Epithelial cell of proximal tubule (primary cell): ENCODE data around the gene SAYSD1. TPM values are rescaled to one million over a fixed set of nuclear protein-coding genes. Genes with fewer than 3 reads are reported as not detected.

Source experiments
- DNase-seq: peaks from one replicate; pipeline ENCODE4 v3.0.0-alpha.2; 2011; ENCODE audit warnings: low read depth
- H3K4me3 ChIP-seq: 2 replicates; pipeline ENCODE4 v1.5.1; 2011; ENCODE audit warnings: low read depth, mild to moderate bottlenecking, low read length
- total RNA-seq: library from RNA; depleted of rRNA; stranded (reverse); fragments of >200 nt; gene quantifications from 2 replicates; pipeline ENCODE4 v1.2.3, GENCODE V29; 2015
- TF ChIP-seq, protein P1 (sequence below): conservative IDR thresholded peaks from 2 replicates; pipeline ENCODE4 v1.5.1; 2012; ENCODE audit warnings: low read depth, mild to moderate bottlenecking, low read length

Gene SAYSD1, protein sequence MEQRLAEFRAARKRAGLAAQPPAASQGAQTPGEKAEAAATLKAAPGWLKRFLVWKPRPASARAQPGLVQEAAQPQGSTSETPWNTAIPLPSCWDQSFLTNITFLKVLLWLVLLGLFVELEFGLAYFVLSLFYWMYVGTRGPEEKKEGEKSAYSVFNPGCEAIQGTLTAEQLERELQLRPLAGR
- 14.6 and 15.7 TPM in 2 replicates for total RNA-seq

DNA sequence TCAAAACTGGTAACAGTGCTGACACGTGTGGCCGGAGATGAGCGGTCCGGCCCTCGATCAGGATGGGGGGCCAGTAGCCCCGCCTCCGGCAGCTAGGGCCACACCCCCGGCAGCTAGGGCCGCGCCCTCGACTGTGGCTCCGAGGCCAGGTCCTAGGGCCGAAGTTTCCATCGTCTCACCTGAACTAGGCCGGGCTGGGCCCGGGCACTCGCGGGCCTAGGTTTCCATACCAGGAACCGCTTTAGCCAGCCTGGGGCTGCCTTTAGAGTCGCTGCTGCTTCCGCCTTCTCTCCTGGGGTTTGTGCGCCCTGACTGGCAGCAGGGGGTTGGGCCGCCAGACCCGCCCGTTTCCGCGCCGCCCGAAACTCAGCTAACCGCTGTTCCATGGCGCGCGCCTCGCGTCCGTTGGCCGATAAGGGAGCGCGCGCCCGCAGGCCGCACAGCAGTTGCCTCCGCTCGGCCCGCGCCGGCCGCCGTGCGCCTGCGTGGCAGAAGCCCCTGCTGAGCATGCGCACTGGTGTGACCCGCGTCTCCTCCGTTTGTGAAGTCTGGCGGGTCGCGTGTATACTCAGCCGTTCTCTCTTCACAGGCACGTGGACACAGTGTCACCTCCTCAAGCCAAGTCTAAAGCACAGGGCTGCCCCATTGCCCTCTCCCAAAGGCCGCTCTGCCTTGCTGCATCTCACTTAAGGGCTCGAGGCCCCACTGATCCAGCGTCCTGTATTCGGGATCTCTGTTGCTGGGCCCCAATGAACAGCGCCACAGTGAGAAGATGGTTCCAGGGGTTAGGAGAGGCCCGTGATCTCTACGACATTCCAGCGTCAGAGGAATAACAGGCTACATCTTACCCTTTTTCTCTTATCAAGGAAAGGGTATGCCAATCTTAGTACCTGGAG, at the start of gene SAYSD1:
Gene SAYSD1 (minus strand): TSS at position 483 of the 896 bp plus-strand sequence. CDS start 97 bp downstream, at position 386.
- TF ChIP-seq, protein P1, sequence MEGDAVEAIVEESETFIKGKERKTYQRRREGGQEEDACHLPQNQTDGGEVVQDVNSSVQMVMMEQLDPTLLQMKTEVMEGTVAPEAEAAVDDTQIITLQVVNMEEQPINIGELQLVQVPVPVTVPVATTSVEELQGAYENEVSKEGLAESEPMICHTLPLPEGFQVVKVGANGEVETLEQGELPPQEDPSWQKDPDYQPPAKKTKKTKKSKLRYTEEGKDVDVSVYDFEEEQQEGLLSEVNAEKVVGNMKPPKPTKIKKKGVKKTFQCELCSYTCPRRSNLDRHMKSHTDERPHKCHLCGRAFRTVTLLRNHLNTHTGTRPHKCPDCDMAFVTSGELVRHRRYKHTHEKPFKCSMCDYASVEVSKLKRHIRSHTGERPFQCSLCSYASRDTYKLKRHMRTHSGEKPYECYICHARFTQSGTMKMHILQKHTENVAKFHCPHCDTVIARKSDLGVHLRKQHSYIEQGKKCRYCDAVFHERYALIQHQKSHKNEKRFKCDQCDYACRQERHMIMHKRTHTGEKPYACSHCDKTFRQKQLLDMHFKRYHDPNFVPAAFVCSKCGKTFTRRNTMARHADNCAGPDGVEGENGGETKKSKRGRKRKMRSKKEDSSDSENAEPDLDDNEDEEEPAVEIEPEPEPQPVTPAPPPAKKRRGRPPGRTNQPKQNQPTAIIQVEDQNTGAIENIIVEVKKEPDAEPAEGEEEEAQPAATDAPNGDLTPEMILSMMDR: no peak
- no peak for DNase-seq
- H3K4me3 ChIP-seq: peak within 1 kb of the TSS; percentile 66

DNA sequence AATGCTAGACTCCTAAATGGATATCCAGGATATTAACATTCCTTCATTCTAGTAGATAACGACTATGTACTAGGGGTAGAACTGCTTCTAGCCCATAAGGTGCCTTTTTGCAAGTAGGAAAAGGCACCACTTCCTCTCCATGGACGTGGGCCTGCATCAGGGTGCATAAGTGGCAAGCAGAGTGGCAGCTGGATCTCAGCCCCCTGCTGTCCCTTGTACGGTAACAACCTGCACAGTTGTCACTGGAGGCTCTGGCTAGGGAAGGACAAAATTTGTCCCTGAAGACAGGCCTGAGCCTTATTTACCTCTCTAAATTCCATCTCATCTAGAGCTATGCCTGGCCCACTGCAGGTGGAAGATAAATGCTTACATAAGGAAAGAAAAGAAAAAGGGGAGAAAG, 42.5 kb upstream of the SAYSD1 start:
- DNase-seq: no peak
- H3K4me3 ChIP-seq: no peak overlapping the region
- TF ChIP-seq, protein P1: no peak

DNA sequence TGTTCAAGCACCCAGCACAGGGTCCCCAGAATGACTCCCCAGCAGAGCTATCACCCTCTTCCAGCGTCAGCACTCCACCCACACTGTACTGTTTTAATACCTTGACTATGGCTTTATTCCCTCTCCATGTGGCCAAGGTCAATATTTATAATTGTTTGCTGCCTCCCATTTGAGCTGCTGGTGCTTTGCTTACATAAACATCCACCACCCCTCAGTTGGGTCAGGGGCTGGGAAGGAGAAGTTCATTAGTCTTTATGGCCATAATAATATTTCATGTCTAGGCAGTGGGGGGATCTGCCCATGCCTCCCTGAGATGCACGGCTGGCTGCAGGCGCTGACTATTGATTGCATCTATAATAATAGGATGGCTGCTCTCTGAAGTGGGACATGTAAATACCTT, 41.8 kb upstream of the SAYSD1 start:
- TF ChIP-seq, protein P1: no peak
- no peak overlapping the region for H3K4me3 ChIP-seq
- DNase-seq: no peak

DNA sequence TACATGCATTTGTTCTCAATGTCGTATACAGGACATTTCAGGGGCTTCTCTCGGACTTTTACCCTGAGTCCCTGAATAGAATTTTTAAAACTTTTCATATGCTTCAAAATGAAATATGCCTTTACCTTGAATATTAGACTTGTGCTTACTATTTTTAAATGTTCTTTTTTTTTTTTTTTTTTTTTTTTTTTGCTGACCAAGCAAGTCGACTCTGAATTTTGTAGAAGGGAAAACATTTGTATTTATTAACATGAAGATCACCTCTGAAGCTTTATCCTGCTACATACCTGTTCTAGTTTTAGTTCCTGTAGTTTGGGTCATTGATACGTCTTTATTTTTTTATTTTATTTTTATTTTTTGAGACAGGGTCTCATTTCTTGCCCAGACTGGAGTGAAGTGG, 39.7 kb upstream of the SAYSD1 start:
- DNase-seq: no peak
- TF ChIP-seq, protein P1: no peak
- H3K4me3 ChIP-seq: no peak overlapping the region

DNA sequence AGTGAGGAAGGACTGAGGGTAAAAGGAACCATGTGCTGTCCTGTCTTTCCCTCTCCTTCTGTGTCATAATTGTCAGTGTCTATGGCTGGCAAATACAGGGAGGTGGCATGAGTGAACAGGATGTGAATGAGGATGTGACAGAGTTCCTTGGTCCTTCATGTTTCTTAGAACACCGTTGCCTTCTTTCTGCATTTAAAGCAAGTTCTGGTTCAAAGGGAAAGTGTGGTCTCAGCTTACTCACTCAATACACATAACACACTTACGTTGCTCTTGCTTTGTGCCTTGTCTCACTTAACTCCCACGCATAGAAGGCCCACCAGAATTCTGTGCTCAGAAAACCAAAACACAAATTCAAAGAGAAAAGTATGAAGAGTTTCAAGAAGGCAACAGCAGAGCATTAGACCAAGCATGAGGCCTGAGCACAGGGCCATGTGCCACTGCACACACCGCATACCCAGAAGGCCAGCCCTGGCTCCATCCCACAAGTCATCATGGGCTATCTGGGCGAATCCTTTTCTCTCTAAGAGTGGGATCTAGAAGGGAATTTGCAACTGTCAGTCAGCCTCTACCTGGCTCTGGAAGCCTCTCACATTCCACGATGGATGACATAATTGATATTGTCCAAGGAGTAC, 38.9 kb upstream of the SAYSD1 start:
- no peak for DNase-seq
- TF ChIP-seq, protein P1: no peak
- H3K4me3 ChIP-seq: no peak overlapping the region

DNA sequence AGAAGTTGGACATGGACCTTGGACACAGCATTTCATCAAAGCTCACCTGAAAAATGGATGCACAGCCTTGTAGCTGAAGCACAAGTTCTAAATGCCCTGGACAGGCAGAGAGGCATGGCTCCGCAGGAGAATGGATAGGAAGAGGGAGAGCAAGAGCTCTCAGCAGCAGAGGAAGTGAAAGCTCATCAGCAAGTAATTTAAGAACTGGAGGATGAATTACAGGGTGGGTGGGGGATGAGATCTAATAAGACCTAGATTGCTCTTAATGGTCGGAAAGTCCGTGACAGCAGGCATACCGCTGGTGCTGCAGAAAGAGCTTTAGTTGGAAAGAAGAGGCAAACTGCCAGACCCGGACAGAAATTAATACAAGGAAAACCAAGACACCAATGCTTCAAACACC, 37.3 kb upstream of the SAYSD1 start:
- H3K4me3 ChIP-seq: no peak overlapping the region
- TF ChIP-seq, protein P1: no peak
- DNase-seq: no peak
